Skeletal muscle cell (primary cell): ENCODE measurements around the gene BNC2.

Source experiments
- DNase-seq: peaks from one replicate; pipeline ENCODE4 v3.0.0-alpha.2; 2010; ENCODE audit warnings: low read depth
- H3K4me3 ChIP-seq: 2 replicates; pipeline ENCODE4 v1.5.1; 2011; ENCODE audit warnings: low read depth, mild to moderate bottlenecking, control low read depth, low read length, moderate library complexity

Gene BNC2

DNA sequence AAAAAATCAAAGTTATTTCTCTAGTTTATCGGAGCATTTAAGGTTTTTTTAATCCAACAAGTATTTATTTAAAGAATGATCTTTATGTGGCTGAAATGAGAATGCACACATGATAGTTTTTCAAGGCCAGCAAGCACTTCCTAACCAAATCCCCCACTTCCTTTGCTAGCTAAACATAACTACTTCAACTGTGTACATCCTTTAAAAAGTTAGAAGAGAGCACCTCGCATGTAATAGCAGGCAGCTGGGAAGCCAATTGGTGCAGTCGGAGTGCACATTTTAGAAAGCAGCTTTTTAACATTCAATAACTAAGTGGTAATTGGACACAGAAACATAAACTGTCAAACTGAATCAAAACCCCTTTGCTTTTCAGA is 245.7 kb downstream of the BNC2 start:
- H3K4me3 ChIP-seq = no peak overlapping the region
- no peak for DNase-seq

GRCh38 chr9:16623989-16624743 is 246.3 kb downstream of the BNC2 start:
- no peak for DNase-seq
- H3K4me3 ChIP-seq = no peak overlapping the region

GRCh38 chr9:16622541-16622940 is 247.9 kb downstream of the BNC2 start:
- no peak overlapping the region for H3K4me3 ChIP-seq
- DNase-seq = no peak

DNA sequence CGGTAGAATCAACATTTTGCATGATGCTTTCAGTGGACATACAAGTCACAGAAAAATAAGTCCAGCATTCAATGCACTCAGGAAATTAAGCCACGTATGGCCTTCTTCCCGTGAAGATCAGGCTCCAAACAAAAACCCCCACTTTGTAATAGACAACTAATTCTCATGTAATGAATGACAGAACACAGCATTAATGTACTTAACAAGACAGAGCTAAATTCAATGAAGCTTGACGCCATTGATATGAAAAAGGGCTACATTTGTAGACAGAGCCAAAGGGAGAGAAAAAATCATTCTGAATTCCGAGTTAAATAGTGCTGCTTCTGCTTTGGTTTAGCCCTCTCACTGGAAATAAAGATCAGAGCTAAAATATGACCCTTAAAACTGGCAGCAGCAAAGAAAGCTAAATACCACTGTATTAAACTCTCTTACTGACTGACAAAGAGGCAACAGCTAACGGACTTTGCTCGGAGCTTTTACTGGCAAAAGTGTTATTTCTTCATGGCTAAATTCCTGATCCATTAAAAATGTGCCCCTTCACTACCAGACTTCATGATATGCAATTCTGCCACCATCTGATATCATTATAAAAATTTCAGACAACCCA is 250.5 kb downstream of the BNC2 start:
- no peak overlapping the region for H3K4me3 ChIP-seq
- DNase-seq = no peak

- H3K4me3 ChIP-seq = no peak overlapping the region
- DNase-seq = no peak
Measured at GRCh38 chr9:16619402-16619801, 251.1 kb downstream of the BNC2 start.

DNA sequence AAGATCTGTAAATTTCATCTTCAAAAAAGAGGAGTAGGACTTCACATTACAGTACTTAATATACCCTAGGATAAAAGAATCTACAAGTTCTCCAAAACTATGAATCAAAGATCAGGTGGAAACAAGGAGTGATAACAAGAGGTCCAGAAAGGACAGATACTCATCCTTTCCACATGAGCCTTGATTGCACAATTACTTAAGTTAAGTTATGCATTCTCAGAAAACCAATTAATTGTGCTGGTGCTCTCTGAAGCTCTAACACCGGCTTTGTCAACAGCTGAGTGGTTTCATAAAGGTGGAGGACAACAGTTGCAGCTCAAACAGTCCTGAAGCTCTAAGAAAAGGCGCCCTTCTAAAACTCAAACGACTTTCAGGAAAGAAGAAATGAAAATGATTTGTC is 251.9 kb downstream of the BNC2 start:
- no peak for DNase-seq
- H3K4me3 ChIP-seq = no peak overlapping the region

DNA sequence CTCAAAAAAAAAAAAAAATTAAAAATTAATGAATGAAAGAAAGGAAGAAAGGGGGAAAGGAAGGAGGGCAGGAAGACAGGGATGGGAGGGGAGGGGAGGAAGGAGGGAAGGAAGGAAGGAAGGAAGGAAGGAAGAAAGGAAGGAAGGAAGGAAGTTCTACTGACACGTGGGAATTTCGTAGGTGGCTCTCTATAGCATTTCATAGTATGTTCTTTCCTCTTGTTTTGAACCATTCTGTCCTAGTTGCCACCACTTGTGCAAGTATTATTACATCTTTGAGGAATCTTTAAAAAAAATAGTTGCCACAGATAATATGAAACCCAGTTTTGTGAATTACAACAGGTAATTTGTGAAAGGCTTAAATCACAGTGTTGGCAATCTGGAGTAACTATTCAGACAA is 253.8 kb downstream of the BNC2 start:
- no peak overlapping the region for H3K4me3 ChIP-seq

GRCh38 chr9:16615451-16615850 is 255.0 kb downstream of the BNC2 start:
- DNase-seq = no peak
- no peak overlapping the region for H3K4me3 ChIP-seq

More for the DNA sequence above, 253.8 kb downstream of the BNC2 start:
- no peak for DNase-seq

DNA sequence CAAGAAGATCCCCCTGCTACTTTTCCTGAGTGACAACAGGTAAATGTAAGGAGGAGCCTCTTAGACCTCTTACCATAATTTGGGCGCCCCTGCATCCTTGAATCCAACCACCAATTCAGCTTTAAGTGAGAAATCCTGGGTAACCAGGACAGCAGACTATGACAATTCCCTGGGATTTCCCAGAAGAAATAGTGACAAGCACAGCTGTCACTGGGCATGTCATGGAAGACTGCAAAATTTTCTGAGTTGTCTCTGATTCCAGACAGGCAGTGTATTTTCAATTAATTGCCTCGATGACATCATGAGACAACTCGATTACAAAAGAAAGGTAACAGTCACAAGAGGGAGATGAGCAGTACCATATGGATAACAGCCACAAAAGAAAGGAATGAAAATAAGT is 256.9 kb downstream of the BNC2 start:
- DNase-seq = no peak
- no peak overlapping the region for H3K4me3 ChIP-seq

- no peak for DNase-seq
- no peak overlapping the region for H3K4me3 ChIP-seq
Measured at GRCh38 chr9:16613051-16613450, 257.4 kb downstream of the BNC2 start.

GRCh38 chr9:16612627-16613026 is 257.8 kb downstream of the BNC2 start:
- no peak overlapping the region for H3K4me3 ChIP-seq
- DNase-seq = peak; percentile 40

DNA sequence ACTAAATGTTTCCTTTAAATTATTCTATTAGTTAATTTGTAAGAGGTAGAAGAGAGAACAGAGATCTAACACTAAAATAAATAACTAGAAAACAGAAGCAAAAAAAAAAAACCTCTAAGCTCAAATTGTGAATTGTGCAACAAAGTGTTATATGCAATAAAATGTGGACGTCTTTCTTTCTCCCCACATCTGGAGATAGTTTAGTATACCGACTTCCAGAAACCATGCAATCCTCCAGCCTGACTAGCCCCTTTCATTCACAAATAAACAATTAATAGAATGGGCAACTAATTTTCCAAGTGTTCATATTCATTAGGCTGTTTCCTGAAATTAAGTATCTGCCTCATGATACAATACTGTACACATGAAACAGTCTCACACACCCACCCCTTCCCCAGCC is 258.5 kb downstream of the BNC2 start:
- no peak overlapping the region for H3K4me3 ChIP-seq
- DNase-seq = peak; percentile 36

GRCh38 chr9:16611001-16611400 is 259.5 kb downstream of the BNC2 start:
- no peak for DNase-seq
- H3K4me3 ChIP-seq = no peak overlapping the region

GRCh38 chr9:16610538-16610937 is 259.9 kb downstream of the BNC2 start:
- no peak for DNase-seq
- H3K4me3 ChIP-seq = no peak overlapping the region

DNA sequence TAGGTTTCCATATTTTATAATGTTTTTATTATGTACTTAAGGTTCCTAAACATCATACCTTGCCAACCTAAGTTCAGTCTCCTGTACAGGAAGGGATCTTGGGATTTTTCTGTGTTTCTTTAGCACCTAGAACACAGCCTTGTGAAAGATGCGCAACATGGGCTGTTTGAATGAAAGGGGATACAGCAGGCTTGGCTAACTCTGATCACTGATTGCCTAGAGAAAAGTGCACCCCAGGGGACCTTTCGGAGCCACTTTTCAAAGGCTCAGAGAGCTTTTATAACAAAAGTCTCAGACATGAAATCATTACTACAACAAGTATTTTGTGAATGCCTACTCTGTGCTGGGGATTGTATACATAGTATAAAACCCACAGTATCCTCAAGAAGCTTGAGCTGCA is 261.6 kb downstream of the BNC2 start:
- DNase-seq = no peak
- H3K4me3 ChIP-seq = no peak overlapping the region

- DNase-seq = no peak
- H3K4me3 ChIP-seq = no peak overlapping the region
Measured at GRCh38 chr9:16602494-16602893, 268.0 kb downstream of the BNC2 start.

DNA sequence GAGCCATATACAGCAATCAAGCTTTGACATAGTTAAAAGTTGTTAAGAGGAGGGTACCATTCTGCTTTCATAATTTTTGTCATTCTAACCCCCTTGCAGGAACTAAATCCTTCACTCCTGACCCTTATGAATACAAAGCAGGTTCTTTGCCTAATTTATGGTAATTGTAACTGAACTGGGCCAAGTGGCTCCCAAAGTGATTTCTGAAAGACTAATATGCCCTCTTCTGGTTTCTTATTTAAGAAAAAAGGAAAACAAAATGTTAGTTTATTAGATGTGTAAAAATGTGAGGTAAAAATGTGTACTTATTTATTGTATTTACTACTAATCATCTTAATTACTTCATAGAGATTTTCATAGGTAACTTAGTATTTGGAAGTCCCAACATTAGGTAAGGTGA is 268.5 kb downstream of the BNC2 start:
- no peak overlapping the region for H3K4me3 ChIP-seq
- no peak for DNase-seq

- no peak for DNase-seq
- no peak overlapping the region for H3K4me3 ChIP-seq
Measured at GRCh38 chr9:16598316-16598715, 272.2 kb downstream of the BNC2 start.

DNA sequence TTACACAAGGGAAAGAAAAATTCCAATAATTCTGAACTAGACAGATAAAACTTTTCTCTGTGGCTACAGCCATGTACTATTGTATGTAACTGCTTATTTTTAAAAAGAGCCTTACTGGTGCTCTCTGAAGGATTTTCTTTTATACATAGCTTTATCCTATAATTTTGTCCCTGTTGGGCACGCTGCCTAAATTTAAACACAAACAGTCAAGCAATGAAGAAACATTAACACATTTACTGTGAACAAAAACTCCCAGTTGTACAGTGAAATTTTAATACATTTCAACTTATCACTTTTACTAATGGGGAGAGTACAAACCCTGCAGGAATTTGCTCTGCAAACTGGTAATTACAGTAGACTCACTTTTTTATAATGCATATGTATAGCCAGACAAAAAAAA is 273.3 kb downstream of the BNC2 start:
- no peak for DNase-seq
- no peak overlapping the region for H3K4me3 ChIP-seq

DNA sequence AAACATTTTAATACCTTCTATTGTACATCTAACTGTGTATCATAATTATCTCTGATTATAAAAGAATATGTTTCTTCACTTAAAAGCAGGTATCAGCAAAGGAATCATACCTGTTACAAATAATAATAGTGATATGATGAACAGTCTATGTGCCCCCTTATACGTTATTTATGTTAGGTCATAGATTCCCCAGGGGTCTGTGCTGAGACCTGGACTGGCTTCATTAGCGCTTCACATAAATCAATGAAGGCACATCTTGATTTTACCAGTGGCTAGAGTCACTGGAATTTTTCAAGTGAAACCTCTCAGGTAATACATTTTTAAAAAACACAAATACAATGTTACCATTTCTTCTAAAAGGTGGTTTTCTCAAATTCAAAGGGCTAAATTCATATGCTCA is 275.2 kb downstream of the BNC2 start:
- DNase-seq = no peak
- no peak overlapping the region for H3K4me3 ChIP-seq

- H3K4me3 ChIP-seq = no peak overlapping the region
- no peak for DNase-seq
Measured at GRCh38 chr9:16594787-16595186, 275.7 kb downstream of the BNC2 start.
